ENCODE measurements around the gene USP50.

- TF ChIP-seq CTCF (IDR thresholded peaks at IDR 0.05) = no peak
- TF ChIP-seq POLR2A (IDR thresholded peaks at IDR 0.05) = no peak
Measured at GRCh38 chr15:50542887-50543210, 3.6 kb downstream of the USP50 start.

Measured in ovary (tissue), 3 donors.